GM12801 (cell line): ENCODE results near the gene ARCN1.

Experiments
- CTCF ChIP-seq: IDR thresholded peaks from one replicate; pipeline ENCODE4 v1.5.1; 2011; ENCODE audit warnings: control low read depth; ENCODE audit not compliant: insufficient read length; ENCODE audit errors: extremely low read depth

Gene ARCN1

GRCh38 chr11:118605116-118605867 is 33.1 kb downstream of the ARCN1 start:
- no peak for TF ChIP-seq CTCF

GRCh38 chr11:118606157-118606843 is 34.1 kb downstream of the ARCN1 start:
- TF ChIP-seq CTCF: no peak

- TF ChIP-seq CTCF: no peak
These were observed 34.6 kb downstream of the ARCN1 start for GRCh38 chr11:118606844-118607228.

- no peak for TF ChIP-seq CTCF
These were observed 35.5 kb downstream of the ARCN1 start, which contains the start of gene PHLDB1 for GRCh38 chr11:118607401-118608359. Gene PHLDB1 (plus strand): TSS chr11:118607615. CDS start chr11:118613837, 6,222 bp downstream.

- TF ChIP-seq CTCF: no peak
These were observed 36.4 kb downstream of the ARCN1 start for GRCh38 chr11:118608360-118609227.

- no peak for TF ChIP-seq CTCF
These were observed 37.4 kb downstream of the ARCN1 start for GRCh38 chr11:118609380-118610224.
